Measurements from ENCODE around the gene CLDN4. TPM values are rescaled to one million over a fixed set of nuclear protein-coding genes. Genes with fewer than 3 reads are reported as not detected.
"Not testable (repeated sequence)": the region's sequence is repeated elsewhere in the genome, so short reads cannot be mapped to it uniquely, and the experiment has no call there.

The CLDN4 gene
- total RNA-seq = 1 to 10 TPM in 1 of 2 donors, under 1 TPM in 1; 0.20 to 2.6 TPM
- polyA plus RNA-seq (ENCODE audit: insufficient read length in 2 of 2) = 1 to 10 TPM in 1 of 2 donors, under 1 TPM in 1; 0.25 to 1.3 TPM
- long read RNA-seq, donor 1 = 0 reads
- long read RNA-seq, donor 2 = 0 reads
- long read RNA-seq, donor 3 = 0 reads
- long read RNA-seq, donor 4, transcript CLDN4-201 (1 exons, 1,831 nt) = major isoform, 111 of 117 reads
- long read RNA-seq, donor 4, partial matches to known transcripts = 6 of 117 reads
- long read RNA-seq, donor 4, other reads (novel, unspliced or antisense) = 0 of 117 reads

GRCh38 chr7:73830681-73831583 is at the start of gene CLDN4:
CLDN4 (plus strand) TSS chr7:73830996; CDS start chr7:73831202, 206 bp downstream.
- Histone ChIP-seq H3K27me3 (ENCODE audit: control insufficient read depth, insufficient read depth, low read length) (peaks cover 10% of the 10 kb centered on the region), H3K27ac (ENCODE audit: low read depth, low read length) (no peak within 1 kb of the TSS), H3K4me3 (ENCODE audit: low read depth, low read length) (no peak within 1 kb of the TSS), H3K4me1 (ENCODE audit: control insufficient read depth, insufficient read depth, low read length) (peaks cover 11% of the 10 kb centered on the region), H3K36me3 (ENCODE audit: control insufficient read depth, insufficient read depth, low read length) (peaks cover 2% of the 10 kb centered on the region), H3K9me3 (ENCODE audit: control insufficient read depth, insufficient read depth, low read length) (peaks cover 1% of the 10 kb centered on the region)
- no peak for DNase-seq (ENCODE audit: low read depth in 4 of 6, low spot score in 6 of 6)
- 62% methylated on average over 39 of the region's 42 CpGs for whole genome bisulfite sequencing (ENCODE audit: insufficient coverage)

GRCh38 chr7:73786588-73786987 is 44.2 kb upstream of the CLDN4 start:
- H3K4me3 ChIP-seq (ENCODE audit: low read depth, low read length) = no peak overlapping the region
- H3K27ac ChIP-seq (ENCODE audit: low read depth, low read length) = no peak overlapping the region
- WGBS (ENCODE audit: insufficient coverage) = no CpG with 5 or more reads among the region's 1 CpG
- no peak for DNase-seq (ENCODE audit: low read depth in 4 of 6, low spot score in 6 of 6)
- no peaks in the 10 kb centered on the region for H3K36me3 ChIP-seq (ENCODE audit: control insufficient read depth, insufficient read depth, low read length)
- H3K9me3 ChIP-seq (ENCODE audit: control insufficient read depth, insufficient read depth, low read length) = no peaks in the 10 kb centered on the region
- no peaks in the 10 kb centered on the region for H3K27me3 ChIP-seq (ENCODE audit: control insufficient read depth, insufficient read depth, low read length)
- no peaks in the 10 kb centered on the region for H3K4me1 ChIP-seq (ENCODE audit: control insufficient read depth, insufficient read depth, low read length)

GRCh38 chr7:73787786-73788048 is 43.1 kb upstream of the CLDN4 start:
- WGBS (ENCODE audit: insufficient coverage) = no CpG with 5 or more reads among the region's 1 CpG
- not testable (repeated sequence) for H3K4me3 ChIP-seq (ENCODE audit: low read depth, low read length); H3K27me3 ChIP-seq (ENCODE audit: control insufficient read depth, insufficient read depth, low read length); H3K9me3 ChIP-seq (ENCODE audit: control insufficient read depth, insufficient read depth, low read length); H3K36me3 ChIP-seq (ENCODE audit: control insufficient read depth, insufficient read depth, low read length); DNase-seq (ENCODE audit: low read depth in 4 of 6, low spot score in 6 of 6); H3K4me1 ChIP-seq (ENCODE audit: control insufficient read depth, insufficient read depth, low read length); H3K27ac ChIP-seq (ENCODE audit: low read depth, low read length)

GRCh38 chr7:73789051-73789450 is 41.7 kb upstream of the CLDN4 start:
- no peaks in the 10 kb centered on the region for H3K36me3 ChIP-seq (ENCODE audit: control insufficient read depth, insufficient read depth, low read length)
- H3K9me3 ChIP-seq (ENCODE audit: control insufficient read depth, insufficient read depth, low read length) = no peaks in the 10 kb centered on the region
- no peaks in the 10 kb centered on the region for H3K27me3 ChIP-seq (ENCODE audit: control insufficient read depth, insufficient read depth, low read length)
- H3K27ac ChIP-seq (ENCODE audit: low read depth, low read length) = no peak overlapping the region
- no CpG with 5 or more reads among the region's 4 CpGs for WGBS (ENCODE audit: insufficient coverage)
- no peak for DNase-seq (ENCODE audit: low read depth in 4 of 6, low spot score in 6 of 6)
- H3K4me3 ChIP-seq (ENCODE audit: low read depth, low read length) = no peak overlapping the region
- H3K4me1 ChIP-seq (ENCODE audit: control insufficient read depth, insufficient read depth, low read length) = no peaks in the 10 kb centered on the region

- H3K4me3 ChIP-seq (ENCODE audit: low read depth, low read length); DNase-seq (ENCODE audit: low read depth in 4 of 6, low spot score in 6 of 6); H3K4me1 ChIP-seq (ENCODE audit: control insufficient read depth, insufficient read depth, low read length); H3K27me3 ChIP-seq (ENCODE audit: control insufficient read depth, insufficient read depth, low read length); H3K36me3 ChIP-seq (ENCODE audit: control insufficient read depth, insufficient read depth, low read length); H3K9me3 ChIP-seq (ENCODE audit: control insufficient read depth, insufficient read depth, low read length); H3K27ac ChIP-seq (ENCODE audit: low read depth, low read length): not testable (repeated sequence)
- 86% methylated on average over 1 of the region's 7 CpGs for WGBS (ENCODE audit: insufficient coverage)
Observed at GRCh38 chr7:73791170-73791690, 39.6 kb upstream of the CLDN4 start.

GRCh38 chr7:73795188-73795587 is 35.6 kb upstream of the CLDN4 start:
- not testable (repeated sequence) for H3K27ac ChIP-seq (ENCODE audit: low read depth, low read length); H3K36me3 ChIP-seq (ENCODE audit: control insufficient read depth, insufficient read depth, low read length); H3K4me3 ChIP-seq (ENCODE audit: low read depth, low read length); DNase-seq (ENCODE audit: low read depth in 4 of 6, low spot score in 6 of 6); H3K4me1 ChIP-seq (ENCODE audit: control insufficient read depth, insufficient read depth, low read length); H3K9me3 ChIP-seq (ENCODE audit: control insufficient read depth, insufficient read depth, low read length); H3K27me3 ChIP-seq (ENCODE audit: control insufficient read depth, insufficient read depth, low read length)

GRCh38 chr7:73796656-73797055 is 34.1 kb upstream of the CLDN4 start:
- not testable (repeated sequence) for H3K4me3 ChIP-seq (ENCODE audit: low read depth, low read length); H3K36me3 ChIP-seq (ENCODE audit: control insufficient read depth, insufficient read depth, low read length); H3K9me3 ChIP-seq (ENCODE audit: control insufficient read depth, insufficient read depth, low read length); H3K27ac ChIP-seq (ENCODE audit: low read depth, low read length); DNase-seq (ENCODE audit: low read depth in 4 of 6, low spot score in 6 of 6); H3K27me3 ChIP-seq (ENCODE audit: control insufficient read depth, insufficient read depth, low read length); H3K4me1 ChIP-seq (ENCODE audit: control insufficient read depth, insufficient read depth, low read length)
- no CpG with 5 or more reads among the region's 6 CpGs for WGBS (ENCODE audit: insufficient coverage)

- H3K27me3 ChIP-seq (ENCODE audit: control insufficient read depth, insufficient read depth, low read length); DNase-seq (ENCODE audit: low read depth in 4 of 6, low spot score in 6 of 6); H3K4me3 ChIP-seq (ENCODE audit: low read depth, low read length); H3K27ac ChIP-seq (ENCODE audit: low read depth, low read length); H3K36me3 ChIP-seq (ENCODE audit: control insufficient read depth, insufficient read depth, low read length); H3K4me1 ChIP-seq (ENCODE audit: control insufficient read depth, insufficient read depth, low read length); H3K9me3 ChIP-seq (ENCODE audit: control insufficient read depth, insufficient read depth, low read length): not testable (repeated sequence)
- WGBS (ENCODE audit: insufficient coverage) = no CpG with 5 or more reads among the region's 34 CpGs
Observed at GRCh38 chr7:73797176-73797575, 33.6 kb upstream of the CLDN4 start.

- H3K9me3 ChIP-seq (ENCODE audit: control insufficient read depth, insufficient read depth, low read length) = no peaks in the 10 kb centered on the region
- H3K36me3 ChIP-seq (ENCODE audit: control insufficient read depth, insufficient read depth, low read length) = no peaks in the 10 kb centered on the region
- no peak for DNase-seq (ENCODE audit: low read depth in 4 of 6, low spot score in 6 of 6)
- no peak overlapping the region for H3K4me3 ChIP-seq (ENCODE audit: low read depth, low read length)
- H3K27me3 ChIP-seq (ENCODE audit: control insufficient read depth, insufficient read depth, low read length) = no peaks in the 10 kb centered on the region
- WGBS (ENCODE audit: insufficient coverage) = 64% methylated on average over 7 of the region's 10 CpGs
- H3K4me1 ChIP-seq (ENCODE audit: control insufficient read depth, insufficient read depth, low read length) = no peaks in the 10 kb centered on the region
- no peak overlapping the region for H3K27ac ChIP-seq (ENCODE audit: low read depth, low read length)
Observed at GRCh38 chr7:73799282-73800141, 31.3 kb upstream of the CLDN4 start.

Data from spinal cord (tissue), 10 donors.